ENCODE measurements around the gene NDUFAF5. TPM values are rescaled to one million over a fixed set of nuclear protein-coding genes. Genes with fewer than 3 reads are reported as not detected.

NDUFAF5 gene, protein sequence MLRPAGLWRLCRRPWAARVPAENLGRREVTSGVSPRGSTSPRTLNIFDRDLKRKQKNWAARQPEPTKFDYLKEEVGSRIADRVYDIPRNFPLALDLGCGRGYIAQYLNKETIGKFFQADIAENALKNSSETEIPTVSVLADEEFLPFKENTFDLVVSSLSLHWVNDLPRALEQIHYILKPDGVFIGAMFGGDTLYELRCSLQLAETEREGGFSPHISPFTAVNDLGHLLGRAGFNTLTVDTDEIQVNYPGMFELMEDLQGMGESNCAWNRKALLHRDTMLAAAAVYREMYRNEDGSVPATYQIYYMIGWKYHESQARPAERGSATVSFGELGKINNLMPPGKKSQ
- total RNA-seq (2013) = 19.6 TPM
- polyA plus RNA-seq (10 to 100 TPM in 1 of 3 donors, 1 to 10 TPM in 2; 5.9 to 15.2 (median 7.8) TPM), polyA minus RNA-seq (2.2 and 2.6 TPM in 2 replicates), total RNA-seq (1.9 to 12.2 (median 7.8) reads per million in 11 experiments)

DNA sequence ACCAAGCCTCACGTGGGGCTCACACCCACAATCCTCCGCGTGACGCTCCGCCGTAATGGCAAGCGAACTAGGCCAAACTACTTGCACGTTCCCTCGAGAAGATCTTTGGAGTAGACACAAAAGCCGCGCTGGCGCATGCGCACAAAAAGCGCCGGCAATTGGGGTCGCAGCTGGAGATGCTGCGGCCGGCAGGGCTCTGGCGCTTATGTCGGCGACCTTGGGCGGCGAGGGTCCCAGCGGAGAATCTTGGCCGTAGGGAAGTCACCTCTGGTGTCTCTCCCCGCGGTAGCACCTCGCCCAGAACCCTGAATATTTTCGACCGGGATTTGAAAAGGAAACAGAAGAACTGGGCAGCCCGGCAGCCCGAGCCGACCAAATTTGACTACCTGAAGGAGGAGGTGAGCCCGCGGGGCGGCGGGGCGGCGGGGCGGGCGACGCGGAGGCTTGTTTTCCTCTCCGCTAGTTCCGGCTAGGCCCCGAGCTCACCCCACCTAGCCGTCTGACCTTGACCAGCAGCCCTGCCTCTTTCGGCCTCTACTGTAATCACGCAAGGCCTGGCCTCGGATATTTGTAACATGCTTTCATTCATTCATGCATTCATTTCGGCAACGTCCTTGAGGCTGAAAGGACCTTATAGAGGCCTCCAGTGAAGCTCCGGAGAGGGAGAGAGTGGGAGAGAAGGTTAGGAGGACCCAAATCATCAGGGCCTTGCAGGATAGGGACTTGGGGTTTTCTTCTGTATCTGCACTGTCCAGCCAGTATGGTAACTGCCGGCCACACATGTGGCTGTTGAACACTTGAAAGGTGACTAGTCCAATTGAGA lies at the start of gene NDUFAF5, which contains the start of gene ESF1:
NDUFAF5 (plus strand) TSS at position 136 of the 823 bp plus-strand sequence; CDS start at position 177, 41 bp downstream.
ESF1 (minus strand) TSS at position 27 of the 823 bp plus-strand sequence. CDS start 1,779 bp downstream, outside the sequence.
- Mint-ChIP-seq H3K27ac (peak within 1 kb of the TSS; percentile 93 to 98 (median 97)), H3K27me3 (ENCODE audit: low read depth in 3 of 3) (peaks cover 0 to 4% (median 0%) of the 10 kb centered on the region in 3 donors), H3K4me1 (peaks cover 34% of the 10 kb centered on the region), H3K4me3 (peak within 1 kb of the TSS; percentile 97 to 99), H3K36me3 (peaks cover 35 to 39% of the 10 kb centered on the region in 2 donors), H3K9me3 (no peaks in the 10 kb centered on the region)
- TF ChIP-seq, protein P1, sequence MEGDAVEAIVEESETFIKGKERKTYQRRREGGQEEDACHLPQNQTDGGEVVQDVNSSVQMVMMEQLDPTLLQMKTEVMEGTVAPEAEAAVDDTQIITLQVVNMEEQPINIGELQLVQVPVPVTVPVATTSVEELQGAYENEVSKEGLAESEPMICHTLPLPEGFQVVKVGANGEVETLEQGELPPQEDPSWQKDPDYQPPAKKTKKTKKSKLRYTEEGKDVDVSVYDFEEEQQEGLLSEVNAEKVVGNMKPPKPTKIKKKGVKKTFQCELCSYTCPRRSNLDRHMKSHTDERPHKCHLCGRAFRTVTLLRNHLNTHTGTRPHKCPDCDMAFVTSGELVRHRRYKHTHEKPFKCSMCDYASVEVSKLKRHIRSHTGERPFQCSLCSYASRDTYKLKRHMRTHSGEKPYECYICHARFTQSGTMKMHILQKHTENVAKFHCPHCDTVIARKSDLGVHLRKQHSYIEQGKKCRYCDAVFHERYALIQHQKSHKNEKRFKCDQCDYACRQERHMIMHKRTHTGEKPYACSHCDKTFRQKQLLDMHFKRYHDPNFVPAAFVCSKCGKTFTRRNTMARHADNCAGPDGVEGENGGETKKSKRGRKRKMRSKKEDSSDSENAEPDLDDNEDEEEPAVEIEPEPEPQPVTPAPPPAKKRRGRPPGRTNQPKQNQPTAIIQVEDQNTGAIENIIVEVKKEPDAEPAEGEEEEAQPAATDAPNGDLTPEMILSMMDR (IDR thresholded peaks at IDR 0.05) = no peak
- peak within 1 kb of the TSS; percentile 79 to 93 for H3K27ac ChIP-seq (ENCODE audit: low read depth in 1 of 2, low read length in 2 of 2)
- WGBS (ENCODE audit: insufficient coverage) = under 1% methylated on average over 51 of the region's 54 CpGs
- H3K4me2 ChIP-seq (replicated peaks; ENCODE audit: extremely low read depth, low read length, poor library complexity, severe bottlenecking) = peak within 1 kb of the TSS; percentile 96
- peak within 1 kb of the TSS; percentile 98 for H2AFZ ChIP-seq (ENCODE audit: insufficient read depth, low read depth, low read length, poor library complexity, severe bottlenecking)
- H3K36me3 ChIP-seq (replicated peaks in 1 of 2; ENCODE audit: control insufficient read depth in 1 of 2, insufficient read depth in 2 of 2, low read length in 2 of 2) = peaks cover 28 to 56% of the 10 kb centered on the region in 2 donors
- DNase-seq = peak; percentile 88 to 91 (median 88)
- H3K27me3 ChIP-seq (ENCODE audit: control insufficient read depth in 2 of 2, insufficient read depth in 2 of 2, low read length in 2 of 2) = no peaks in the 10 kb centered on the region
- H3K9ac ChIP-seq (ENCODE audit: insufficient read depth, low read length, poor library complexity, severe bottlenecking) = peak within 1 kb of the TSS; percentile 96
- intact Hi-C loops (cut with micrococcal nuclease) = loop anchor here in 1 of 2 donors (10.0 kb wide), 1 partner anchor 150 kb away; the partner anchor contains the start of gene TASP1
- H4K20me1 ChIP-seq (ENCODE audit: insufficient read depth, low read length) = no peaks in the 10 kb centered on the region
- H3K9me3 ChIP-seq (replicated peaks in 1 of 2; ENCODE audit: control insufficient read depth in 1 of 2, insufficient read depth in 1 of 2, low read length in 2 of 2) = no peaks in the 10 kb centered on the region
- peak within 1 kb of the TSS; percentile 66 to 94 (median 88) for H3K4me3 ChIP-seq (replicated peaks in 1 of 3; ENCODE audit: low read depth in 2 of 3, low read length in 3 of 3)
- H3K79me2 ChIP-seq (ENCODE audit: insufficient read depth, low read length) = peaks cover 45% of the 10 kb centered on the region
- H3K4me1 ChIP-seq (ENCODE audit: control insufficient read depth in 1 of 2, insufficient read depth in 2 of 2, low read length in 2 of 2) = peaks cover 22 to 33% of the 10 kb centered on the region in 2 donors

DNA sequence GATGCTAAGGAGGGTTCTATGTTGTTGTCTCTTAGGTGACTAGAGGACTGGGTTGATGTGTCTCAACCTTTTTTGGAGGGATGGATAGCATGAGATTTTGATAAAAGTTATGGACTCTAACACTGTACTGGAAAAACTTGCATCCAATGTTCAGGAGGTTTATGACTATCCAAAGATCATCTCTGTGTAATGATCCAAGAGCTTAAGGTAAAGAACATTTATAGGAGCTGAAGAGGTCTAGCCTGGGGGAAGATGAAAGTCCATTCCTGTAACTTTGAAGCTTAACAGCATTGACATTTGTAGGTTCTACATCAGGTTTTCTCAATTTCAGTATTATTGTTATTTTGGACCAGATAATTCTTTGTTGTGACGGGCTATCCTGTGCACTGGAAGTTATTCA lies 49.0 kb upstream of the NDUFAF5 start:
- Histone ChIP-seq H3K9me3 (replicated peaks in 1 of 2; ENCODE audit: control insufficient read depth in 1 of 2, insufficient read depth in 1 of 2, low read length in 2 of 2) (no peaks in the 10 kb centered on the region), H3K27me3 (ENCODE audit: control insufficient read depth in 2 of 2, insufficient read depth in 2 of 2, low read length in 2 of 2) (no peaks in the 10 kb centered on the region), H4K20me1 (ENCODE audit: insufficient read depth, low read length) (no peaks in the 10 kb centered on the region), H3K27ac (ENCODE audit: low read depth in 1 of 2, low read length in 2 of 2) (no peak overlapping the region), H3K4me3 (replicated peaks in 1 of 3; ENCODE audit: low read depth in 2 of 3, low read length in 3 of 3) (no peak overlapping the region), H2AFZ (ENCODE audit: insufficient read depth, low read depth, low read length, poor library complexity, severe bottlenecking) (no peak overlapping the region), H3K4me1 (ENCODE audit: control insufficient read depth in 1 of 2, insufficient read depth in 2 of 2, low read length in 2 of 2) (no peaks in the 10 kb centered on the region), H3K9ac (ENCODE audit: insufficient read depth, low read length, poor library complexity, severe bottlenecking) (no peak overlapping the region), H3K36me3 (replicated peaks in 1 of 2; ENCODE audit: control insufficient read depth in 1 of 2, insufficient read depth in 2 of 2, low read length in 2 of 2) (peaks cover 32 to 39% of the 10 kb centered on the region in 2 donors), H3K4me2 (replicated peaks; ENCODE audit: extremely low read depth, low read length, poor library complexity, severe bottlenecking) (no peak overlapping the region), H3K79me2 (ENCODE audit: insufficient read depth, low read length) (no peaks in the 10 kb centered on the region)
- no peak for DNase-seq
- Mint-ChIP-seq H3K27ac (no peak overlapping the region), H3K36me3 (peaks cover 42 to 47% of the 10 kb centered on the region in 2 donors), H3K4me3 (no peak overlapping the region), H3K27me3 (ENCODE audit: low read depth in 3 of 3) (no peaks in the 10 kb centered on the region), H3K9me3 (peaks cover 0 to 7% (median 2%) of the 10 kb centered on the region in 7 donors), H3K4me1 (no peaks in the 10 kb centered on the region)
- no CpG with 5 or more reads among the region's 1 CpG for WGBS (ENCODE audit: insufficient coverage)
- intact Hi-C loops (cut with micrococcal nuclease) = no loop called here
- TF ChIP-seq, protein P1 (IDR thresholded peaks at IDR 0.05) = no peak
